Osteocyte (in vitro differentiated cells): ENCODE measurements around the gene TRIM40. TPM values are rescaled to one million over a fixed set of nuclear protein-coding genes. Genes with fewer than 3 reads are reported as not detected.
A peak's percentile ranks its signal among the peaks of the same experiment; 100 is the strongest.

ENCODE experiments used
- DNase-seq: peaks from one replicate; pipeline ENCODE4 v3.0.0; 2021; ENCODE audit warnings: mixed read lengths; ENCODE audit not compliant: unreplicated experiment; ENCODE audit errors: extremely low spot score
- H3K27ac Mint-ChIP-seq: one replicate; pipeline ENCODE4 v1.8.0; 2021; ENCODE audit warnings: mild to moderate bottlenecking, mixed read lengths; ENCODE audit not compliant: unreplicated experiment
- H3K27me3 Mint-ChIP-seq: one replicate; pipeline ENCODE4 v1.8.0; 2021; ENCODE audit warnings: mixed read lengths; ENCODE audit not compliant: unreplicated experiment
- H3K36me3 Mint-ChIP-seq: one replicate; pipeline ENCODE4 v1.8.0; 2021; ENCODE audit warnings: mixed read lengths; ENCODE audit not compliant: unreplicated experiment
- H3K4me1 Mint-ChIP-seq: one replicate; pipeline ENCODE4 v1.8.0; 2021; ENCODE audit warnings: mixed read lengths; ENCODE audit not compliant: unreplicated experiment
- H3K4me3 Mint-ChIP-seq: one replicate; pipeline ENCODE4 v1.8.0; 2021; ENCODE audit warnings: mild to moderate bottlenecking, moderate library complexity, mixed read lengths; ENCODE audit not compliant: unreplicated experiment
- H3K9me3 Mint-ChIP-seq: one replicate; pipeline ENCODE4 v1.8.0; 2021; ENCODE audit warnings: mixed read lengths; ENCODE audit not compliant: unreplicated experiment
- total RNA-seq: library from RNA; stranded (reverse); gene quantifications from 2 replicates; pipeline ENCODE4 v1.2.1, GENCODE V29; 2021
- TF ChIP-seq, protein P1 (sequence below): fragments of 200-600 bp; sonication (generic); IDR thresholded peaks from 2 replicates; pipeline ENCODE4 v1.5.0; 2021; ENCODE audit warnings: antibody characterized with exemption, mild to moderate bottlenecking, moderate library complexity

TRIM40 gene
- total RNA-seq, 1 donor from 2014 or later: not detected

GRCh38 chr6:30144811-30145210 lies 8.9 kb downstream of the TRIM40 start:
- peaks cover 1% of the 10 kb centered on the region for H3K4me1 Mint-ChIP-seq
- no peak overlapping the region for H3K4me3 Mint-ChIP-seq
- H3K27ac Mint-ChIP-seq: no peak overlapping the region
- no peaks in the 10 kb centered on the region for H3K36me3 Mint-ChIP-seq
- H3K27me3 Mint-ChIP-seq: peaks cover 52% of the 10 kb centered on the region
- TF ChIP-seq, protein P1, sequence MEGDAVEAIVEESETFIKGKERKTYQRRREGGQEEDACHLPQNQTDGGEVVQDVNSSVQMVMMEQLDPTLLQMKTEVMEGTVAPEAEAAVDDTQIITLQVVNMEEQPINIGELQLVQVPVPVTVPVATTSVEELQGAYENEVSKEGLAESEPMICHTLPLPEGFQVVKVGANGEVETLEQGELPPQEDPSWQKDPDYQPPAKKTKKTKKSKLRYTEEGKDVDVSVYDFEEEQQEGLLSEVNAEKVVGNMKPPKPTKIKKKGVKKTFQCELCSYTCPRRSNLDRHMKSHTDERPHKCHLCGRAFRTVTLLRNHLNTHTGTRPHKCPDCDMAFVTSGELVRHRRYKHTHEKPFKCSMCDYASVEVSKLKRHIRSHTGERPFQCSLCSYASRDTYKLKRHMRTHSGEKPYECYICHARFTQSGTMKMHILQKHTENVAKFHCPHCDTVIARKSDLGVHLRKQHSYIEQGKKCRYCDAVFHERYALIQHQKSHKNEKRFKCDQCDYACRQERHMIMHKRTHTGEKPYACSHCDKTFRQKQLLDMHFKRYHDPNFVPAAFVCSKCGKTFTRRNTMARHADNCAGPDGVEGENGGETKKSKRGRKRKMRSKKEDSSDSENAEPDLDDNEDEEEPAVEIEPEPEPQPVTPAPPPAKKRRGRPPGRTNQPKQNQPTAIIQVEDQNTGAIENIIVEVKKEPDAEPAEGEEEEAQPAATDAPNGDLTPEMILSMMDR: no peak
- no peak for DNase-seq
- no peaks in the 10 kb centered on the region for H3K9me3 Mint-ChIP-seq

- H3K4me1 Mint-ChIP-seq: peaks cover 5% of the 10 kb centered on the region
- H3K27ac Mint-ChIP-seq: no peak overlapping the region
- DNase-seq: no peak
- H3K36me3 Mint-ChIP-seq: no peaks in the 10 kb centered on the region
- H3K4me3 Mint-ChIP-seq: no peak overlapping the region
- H3K27me3 Mint-ChIP-seq: peaks cover 45% of the 10 kb centered on the region
- TF ChIP-seq, protein P1: no peak
- H3K9me3 Mint-ChIP-seq: no peaks in the 10 kb centered on the region
These were observed 9.9 kb downstream of the TRIM40 start for GRCh38 chr6:30145818-30146217.

DNA sequence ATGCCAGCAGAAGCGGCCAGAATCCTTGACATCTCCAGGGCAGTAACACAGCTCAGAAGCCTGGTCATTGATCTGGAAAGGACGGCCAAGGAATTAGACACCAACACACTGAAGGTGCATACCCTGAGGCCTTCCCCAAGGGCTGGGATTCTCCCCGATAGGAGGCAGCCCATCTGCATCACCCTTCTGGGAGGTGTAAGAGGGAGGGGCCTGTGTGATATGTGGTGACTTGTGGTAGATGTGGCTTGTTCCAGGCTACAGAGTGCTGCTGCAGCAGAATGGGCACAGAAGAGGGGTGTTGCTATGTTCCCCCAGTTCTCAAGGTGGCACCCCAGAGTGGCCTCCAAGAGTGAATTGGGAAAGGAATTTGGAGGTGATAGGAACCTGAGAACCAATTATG lies 11.2 kb downstream of the TRIM40 start:
- no peak overlapping the region for H3K4me3 Mint-ChIP-seq
- H3K4me1 Mint-ChIP-seq: peaks cover 5% of the 10 kb centered on the region
- peaks cover 34% of the 10 kb centered on the region for H3K27me3 Mint-ChIP-seq
- TF ChIP-seq, protein P1: no peak
- no peak for DNase-seq
- no peak overlapping the region for H3K27ac Mint-ChIP-seq
- no peaks in the 10 kb centered on the region for H3K9me3 Mint-ChIP-seq
- H3K36me3 Mint-ChIP-seq: no peaks in the 10 kb centered on the region

DNA sequence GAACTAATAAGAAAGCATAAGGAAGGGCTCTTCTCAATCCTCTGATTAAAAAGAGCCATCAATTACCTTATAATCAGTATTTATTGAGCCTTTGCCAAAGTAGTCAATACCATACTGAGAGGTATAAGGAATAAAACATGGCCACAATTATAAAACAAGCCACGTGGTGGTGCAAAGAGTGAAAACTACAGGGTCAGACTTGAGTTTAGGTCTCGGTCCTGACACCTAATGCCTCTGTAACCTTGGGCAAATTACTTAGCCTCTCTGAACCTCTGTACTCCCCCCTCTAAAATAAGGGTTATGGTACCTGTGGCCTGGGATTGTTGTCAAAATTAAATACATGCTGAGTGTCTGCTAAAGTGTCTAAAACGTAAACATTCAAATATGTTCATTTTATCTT lies 13.3 kb downstream of the TRIM40 start:
- Mint-ChIP-seq H3K9me3 (no peaks in the 10 kb centered on the region), H3K36me3 (no peaks in the 10 kb centered on the region), H3K27ac (no peak overlapping the region), H3K4me3 (no peak overlapping the region), H3K4me1 (peaks cover 11% of the 10 kb centered on the region), H3K27me3 (peaks cover 19% of the 10 kb centered on the region)
- TF ChIP-seq, protein P1: peak; percentile 11
- no peak for DNase-seq

- H3K27me3 Mint-ChIP-seq: peaks cover 11% of the 10 kb centered on the region
- TF ChIP-seq, protein P1: no peak
- peaks cover 18% of the 10 kb centered on the region for H3K4me1 Mint-ChIP-seq
- H3K4me3 Mint-ChIP-seq: no peak overlapping the region
- no peak overlapping the region for H3K27ac Mint-ChIP-seq
- no peaks in the 10 kb centered on the region for H3K36me3 Mint-ChIP-seq
- no peaks in the 10 kb centered on the region for H3K9me3 Mint-ChIP-seq
- DNase-seq: no peak
These were observed 14.1 kb downstream of the TRIM40 start for GRCh38 chr6:30149858-30150550.
